Panc1 (cell line): ENCODE measurements around the gene PDE9A. TPM values are rescaled to one million over a fixed set of nuclear protein-coding genes. Genes with fewer than 3 reads are reported as not detected.

Experiments
- ATAC-seq: fragments of 200-7000 bp; cut with Tn5 transposase; 2 replicates; pipeline ENCODE4 v1.9.1; 2020; ENCODE audit warnings: mild to moderate bottlenecking, moderate library complexity
- BruUV-seq: library from RNA; stranded (reverse); fragments of 400-500 nt; replicated peaks from 2 replicates; lab custom pipeline; 2021; lab: Mats Ljungman, UMichigan
- CTCF ChIA-PET: fragments of 300-600 bp; sonication (Branson Sonifier 250); formaldehyde crosslinking; loops from one replicate; lab custom pipeline; 2022; ENCODE audit warnings: antibody characterized with exemption; lab: Charles Lee
- POLR2A ChIA-PET: fragments of 300-600 bp; sonication (Branson Sonifier 250); formaldehyde crosslinking; loops from one replicate; lab custom pipeline; 2022; ENCODE audit warnings: antibody characterized with exemption; lab: Charles Lee
- DNase-seq: peaks from one replicate; pipeline ENCODE4 v3.0.0-alpha.2; 2010; ENCODE audit warnings: low read depth, low spot score
- H3K27ac ChIP-seq: 2 replicates; pipeline ENCODE4 v1.5.1; 2011; ENCODE audit warnings: mild to moderate bottlenecking, low read length, inconsistent platforms
- H3K27me3 ChIP-seq: fragments of 200-500 bp; sonication (Bioruptor generic); 2 replicates; pipeline ENCODE4 v1.6.0; 2014; ENCODE audit warnings: low read length, inconsistent platforms; ENCODE audit not compliant: control insufficient read depth, insufficient read depth
- H3K36me3 ChIP-seq: fragments of 200-500 bp; sonication (Bioruptor generic); 2 replicates; pipeline ENCODE4 v1.5.1; 2014; ENCODE audit warnings: inconsistent platforms, mild to moderate bottlenecking, low read length, moderate library complexity; ENCODE audit not compliant: control insufficient read depth, insufficient read depth
- H3K4me1 ChIP-seq: 2 replicates; pipeline ENCODE4 v1.5.1; 2011; ENCODE audit warnings: inconsistent platforms, mild to moderate bottlenecking, low read length, moderate library complexity; ENCODE audit not compliant: control insufficient read depth, insufficient read depth
- H3K4me3 ChIP-seq, 2 experiments: 2 replicates each; pipeline ENCODE4 v1.5.1; 2011 to 2012; ENCODE audit warnings: low read depth in 2 of 2, low read length in 2 of 2, mild to moderate bottlenecking in 2 of 2, inconsistent platforms in 1 of 2, moderate library complexity in 1 of 2
- H3K9me3 ChIP-seq: fragments of 200-500 bp; sonication (Bioruptor generic); 2 replicates; pipeline ENCODE4 v1.5.1; 2014; ENCODE audit warnings: low read depth, mild to moderate bottlenecking, inconsistent platforms, low read length, moderate library complexity; ENCODE audit not compliant: control insufficient read depth, insufficient read depth
- POLR2AphosphoS5 ChIP-seq: IDR thresholded peaks from 2 replicates; pipeline ENCODE4 v1.6.1; 2012; ENCODE audit warnings: mild to moderate bottlenecking, low read depth, low read length, moderate library complexity
- SIN3A ChIP-seq: IDR thresholded peaks from 2 replicates; pipeline ENCODE4 v1.6.1; 2012; ENCODE audit warnings: low read depth, mild to moderate bottlenecking, low read length, moderate library complexity, borderline replicate concordance; ENCODE audit not compliant: insufficient read depth
- TCF7L2 ChIP-seq: IDR thresholded peaks from 2 replicates; pipeline ENCODE4 v1.6.1; 2011; ENCODE audit warnings: mild to moderate bottlenecking, low read depth, low read length, inconsistent platforms
- in situ Hi-C: cut with HindIII; loops from 2 replicates; pipeline ENCODE4 v1.10.0; 2016; ENCODE audit warnings: low sequenced_read_pairs, low pct_unique_long_range_greater_than_20kb
- intact Hi-C: fragments of 100-400 bp; cut with micrococcal nuclease; formaldehyde crosslinking; loops from one replicate; pipeline ENCODE4 v1.10.0; 2022; ENCODE audit not compliant: unreplicated experiment
- total RNA-seq: library from RNA; stranded (reverse); gene quantifications from one replicate; pipeline ENCODE4 v1.2.1, GENCODE V29; 2021; ENCODE audit not compliant: unreplicated experiment
- TF ChIP-seq, protein P1 (sequence below): fragments of 450-650 bp; IDR thresholded peaks from 2 replicates; pipeline ENCODE4 v1.5.1; 2017; ENCODE audit warnings: mild to moderate bottlenecking
- TF ChIP-seq, protein P2 (sequence below), 2 experiments: IDR thresholded peaks; 2 replicates each; pipeline ENCODE4 v1.6.1; 2011 to 2012; ENCODE audit warnings: low read depth in 2 of 2, control low read depth in 1 of 2, low read length in 1 of 2, mild to moderate bottlenecking in 1 of 2, moderate library complexity in 1 of 2; ENCODE audit not compliant: insufficient read depth in 1 of 2

The PDE9A gene
- total RNA-seq, 1 experiment from 2014 or later = 0.72 TPM

DNA sequence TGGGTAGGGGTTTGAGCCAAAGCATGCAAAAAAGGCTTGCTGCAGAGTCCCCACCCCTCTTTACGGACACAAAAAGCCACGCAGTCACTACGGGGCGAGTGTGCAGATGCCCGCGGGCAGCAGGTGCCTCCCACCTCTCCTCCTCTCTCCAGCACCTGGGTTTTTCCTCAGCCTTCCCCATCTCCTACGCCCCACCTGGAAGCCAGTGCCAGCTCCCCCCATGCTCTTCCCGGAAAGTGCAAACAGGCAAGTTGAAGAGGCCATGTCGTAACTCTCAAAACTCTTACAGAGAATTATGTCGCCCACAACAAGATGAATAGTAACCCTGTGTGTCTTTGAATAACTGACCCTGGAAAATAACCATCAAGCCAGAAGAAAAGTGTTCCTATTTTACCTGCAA, 82.5 kb downstream of the PDE9A start:
- Histone ChIP-seq H3K27me3 (no peaks in the 10 kb centered on the region), H3K4me3 (no peak overlapping the region), H3K9me3 (no peaks in the 10 kb centered on the region), H3K36me3 (no peaks in the 10 kb centered on the region), H3K4me1 (no peaks in the 10 kb centered on the region), H3K27ac (no peak overlapping the region)
- BruUV-seq = no TSS peak
- ATAC-seq (no peak), DNase-seq (no peak)
- intact Hi-C loops (no loop called here), in situ Hi-C loops (no loop called here)
- ChIA-PET POLR2A (no interaction called here), CTCF (no interaction called here)
- TF ChIP-seq, protein P1, sequence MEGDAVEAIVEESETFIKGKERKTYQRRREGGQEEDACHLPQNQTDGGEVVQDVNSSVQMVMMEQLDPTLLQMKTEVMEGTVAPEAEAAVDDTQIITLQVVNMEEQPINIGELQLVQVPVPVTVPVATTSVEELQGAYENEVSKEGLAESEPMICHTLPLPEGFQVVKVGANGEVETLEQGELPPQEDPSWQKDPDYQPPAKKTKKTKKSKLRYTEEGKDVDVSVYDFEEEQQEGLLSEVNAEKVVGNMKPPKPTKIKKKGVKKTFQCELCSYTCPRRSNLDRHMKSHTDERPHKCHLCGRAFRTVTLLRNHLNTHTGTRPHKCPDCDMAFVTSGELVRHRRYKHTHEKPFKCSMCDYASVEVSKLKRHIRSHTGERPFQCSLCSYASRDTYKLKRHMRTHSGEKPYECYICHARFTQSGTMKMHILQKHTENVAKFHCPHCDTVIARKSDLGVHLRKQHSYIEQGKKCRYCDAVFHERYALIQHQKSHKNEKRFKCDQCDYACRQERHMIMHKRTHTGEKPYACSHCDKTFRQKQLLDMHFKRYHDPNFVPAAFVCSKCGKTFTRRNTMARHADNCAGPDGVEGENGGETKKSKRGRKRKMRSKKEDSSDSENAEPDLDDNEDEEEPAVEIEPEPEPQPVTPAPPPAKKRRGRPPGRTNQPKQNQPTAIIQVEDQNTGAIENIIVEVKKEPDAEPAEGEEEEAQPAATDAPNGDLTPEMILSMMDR = no peak
- TF ChIP-seq TCF7L2 (no peak), POLR2AphosphoS5 (no peak), SIN3A (no peak)
- TF ChIP-seq, protein P2, sequence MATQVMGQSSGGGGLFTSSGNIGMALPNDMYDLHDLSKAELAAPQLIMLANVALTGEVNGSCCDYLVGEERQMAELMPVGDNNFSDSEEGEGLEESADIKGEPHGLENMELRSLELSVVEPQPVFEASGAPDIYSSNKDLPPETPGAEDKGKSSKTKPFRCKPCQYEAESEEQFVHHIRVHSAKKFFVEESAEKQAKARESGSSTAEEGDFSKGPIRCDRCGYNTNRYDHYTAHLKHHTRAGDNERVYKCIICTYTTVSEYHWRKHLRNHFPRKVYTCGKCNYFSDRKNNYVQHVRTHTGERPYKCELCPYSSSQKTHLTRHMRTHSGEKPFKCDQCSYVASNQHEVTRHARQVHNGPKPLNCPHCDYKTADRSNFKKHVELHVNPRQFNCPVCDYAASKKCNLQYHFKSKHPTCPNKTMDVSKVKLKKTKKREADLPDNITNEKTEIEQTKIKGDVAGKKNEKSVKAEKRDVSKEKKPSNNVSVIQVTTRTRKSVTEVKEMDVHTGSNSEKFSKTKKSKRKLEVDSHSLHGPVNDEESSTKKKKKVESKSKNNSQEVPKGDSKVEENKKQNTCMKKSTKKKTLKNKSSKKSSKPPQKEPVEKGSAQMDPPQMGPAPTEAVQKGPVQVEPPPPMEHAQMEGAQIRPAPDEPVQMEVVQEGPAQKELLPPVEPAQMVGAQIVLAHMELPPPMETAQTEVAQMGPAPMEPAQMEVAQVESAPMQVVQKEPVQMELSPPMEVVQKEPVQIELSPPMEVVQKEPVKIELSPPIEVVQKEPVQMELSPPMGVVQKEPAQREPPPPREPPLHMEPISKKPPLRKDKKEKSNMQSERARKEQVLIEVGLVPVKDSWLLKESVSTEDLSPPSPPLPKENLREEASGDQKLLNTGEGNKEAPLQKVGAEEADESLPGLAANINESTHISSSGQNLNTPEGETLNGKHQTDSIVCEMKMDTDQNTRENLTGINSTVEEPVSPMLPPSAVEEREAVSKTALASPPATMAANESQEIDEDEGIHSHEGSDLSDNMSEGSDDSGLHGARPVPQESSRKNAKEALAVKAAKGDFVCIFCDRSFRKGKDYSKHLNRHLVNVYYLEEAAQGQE (IDR thresholded peaks at IDR 0.05; ENCODE audit: insufficient read depth in 1 of 2, low read depth in 2 of 2, low read length in 1 of 2) = no peak

DNA sequence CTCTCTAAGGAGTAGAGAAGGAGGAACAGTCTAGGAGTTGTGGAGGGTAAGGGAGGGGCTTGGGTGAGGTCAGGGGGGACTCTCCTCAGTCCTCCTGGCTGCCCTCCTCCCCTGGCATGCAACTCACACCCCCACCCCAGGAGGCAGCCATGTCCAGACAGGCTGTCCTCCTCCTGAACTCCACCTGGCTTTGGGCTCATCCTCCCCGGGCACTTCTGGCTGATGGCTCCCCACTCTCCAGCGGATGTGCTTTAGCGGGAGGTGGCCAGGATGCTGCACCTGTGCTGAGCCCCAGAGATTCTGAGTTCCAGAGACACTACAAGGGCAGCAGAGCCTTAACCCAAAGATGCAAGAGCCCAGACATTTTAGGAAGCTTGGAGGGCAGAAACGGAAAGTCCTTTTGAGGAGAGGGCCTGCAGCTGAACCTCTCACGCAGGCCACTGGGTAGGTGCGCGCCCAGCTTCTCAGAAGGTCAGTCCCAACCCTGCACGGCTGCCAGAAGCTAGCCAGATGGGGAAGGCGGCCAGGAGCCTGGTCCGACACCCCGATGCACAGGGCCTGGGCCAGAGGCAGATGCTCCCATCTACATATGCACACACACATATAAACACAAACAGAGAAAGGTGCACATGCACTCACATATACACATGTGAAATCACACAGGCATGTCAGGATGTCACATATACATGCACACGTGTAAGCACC, 83.4 kb downstream of the PDE9A start:
- TF ChIP-seq POLR2AphosphoS5 (no peak), TCF7L2 (no peak), SIN3A (no peak)
- TF ChIP-seq, protein P2 (IDR thresholded peaks at IDR 0.05; ENCODE audit: insufficient read depth in 1 of 2, low read depth in 2 of 2, low read length in 1 of 2) = no peak
- TF ChIP-seq, protein P1 = no peak
- DNase-seq (no peak), ATAC-seq (no peak)
- Histone ChIP-seq H3K36me3 (no peaks in the 10 kb centered on the region), H3K27ac (no peak overlapping the region), H3K4me1 (no peaks in the 10 kb centered on the region), H3K27me3 (no peaks in the 10 kb centered on the region; the same call in 1 of the 2 replicates), H3K4me3 (no peak overlapping the region), H3K9me3 (no peaks in the 10 kb centered on the region)
- BruUV-seq = no TSS peak
- CTCF ChIA-PET = no interaction called here
- POLR2A ChIA-PET = no interaction called here
- in situ Hi-C loops = no loop called here
- intact Hi-C loops = no loop called here
